GM12874 (cell line): ENCODE measurements around the gene NUDT1.

ENCODE experiments used
- CTCF ChIP-seq: IDR thresholded peaks from 2 replicates; pipeline ENCODE4 v1.5.1; 2011; ENCODE audit warnings: low read depth, mild to moderate bottlenecking, control low read depth, low read length, moderate library complexity; ENCODE audit not compliant: insufficient read depth

The NUDT1 gene

GRCh38 chr7:2245883-2246675 lies 4.1 kb downstream of the NUDT1 start:
- TF ChIP-seq CTCF: no peak

GRCh38 chr7:2247141-2247995 lies 5.3 kb downstream of the NUDT1 start:
- peak; percentile 89 for TF ChIP-seq CTCF

- TF ChIP-seq CTCF: no peak
These were observed 7.1 kb downstream of the NUDT1 start for GRCh38 chr7:2248984-2249694.

GRCh38 chr7:2249744-2250323 lies 7.8 kb downstream of the NUDT1 start:
- no peak for TF ChIP-seq CTCF

- no peak for TF ChIP-seq CTCF
These were observed 9.4 kb downstream of the NUDT1 start for GRCh38 chr7:2251381-2251780.

GRCh38 chr7:2251841-2252771 lies 10.1 kb downstream of the NUDT1 start:
- no peak for TF ChIP-seq CTCF
